ENCODE measurements around the gene TRIM39.

DNA sequence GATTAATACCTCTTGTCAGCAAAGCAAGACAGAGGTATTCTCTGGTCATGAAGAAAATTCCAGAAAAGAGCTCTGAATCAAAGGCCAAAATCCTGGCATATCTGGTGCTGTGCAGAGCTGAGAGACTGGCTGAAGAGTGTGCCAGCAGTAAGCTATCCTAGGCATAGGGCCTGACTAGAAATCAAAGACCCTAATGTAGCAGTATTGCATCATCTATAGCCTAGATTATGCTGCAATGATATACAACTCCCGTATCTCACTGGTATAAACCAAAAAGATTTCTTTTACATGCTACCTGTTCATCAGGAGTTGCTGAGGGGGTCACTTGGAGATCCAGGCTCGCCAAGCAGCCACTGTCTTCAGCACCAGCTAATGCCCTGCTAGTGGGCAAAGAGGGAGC is 30.9 kb upstream of the TRIM39 start:
- TF ChIP-seq CEBPB (IDR thresholded peaks at IDR 0.05), result no peak
- TF ChIP-seq TAF1 (IDR thresholded peaks at IDR 0.05; ENCODE audit: low read depth), result no peak
